ENCODE data around the gene SDK1. TPM values are rescaled to one million over a fixed set of nuclear protein-coding genes. Genes with fewer than 3 reads are reported as not detected.

SDK1 gene
- total and polyA plus RNA-seq, 2 experiments from 2014 or later, result 2.1 to 10.0 TPM

- TF ChIP-seq REST (IDR thresholded peaks at IDR 0.05; ENCODE audit: unreplicated experiment) (no peak), JUNB (IDR thresholded peaks at IDR 0.05; ENCODE audit: unreplicated experiment) (no peak), CREB1 (CRISPR knock-in tag; IDR thresholded peaks at IDR 0.05; ENCODE audit: low read depth) (no peak), CTCF (conservative IDR thresholded peaks at IDR 0.05; ENCODE audit: low read depth in 2 of 2) (no peak), STAT1 (IDR thresholded peaks at IDR 0.05; ENCODE audit: unreplicated experiment) (no peak), ZNF114 (CRISPR knock-in tag; IDR thresholded peaks at IDR 0.05) (no peak), POLR2AphosphoS5 (IDR thresholded peaks at IDR 0.05; ENCODE audit: low read depth) (no peak), ZNF331 (CRISPR knock-in tag; IDR thresholded peaks at IDR 0.05; ENCODE audit: low read depth) (no peak)
Observed at GRCh38 chr7:3928727-3929515, 627.9 kb downstream of the SDK1 start (continued).

- Mint-ChIP-seq H3K27me3 (ENCODE audit: insufficient read depth, low read depth, poor library complexity) (peaks cover 3% of the 10 kb centered on the region), H3K27ac (no peak overlapping the region), H3K9me3 (peaks cover 19% of the 10 kb centered on the region; the same call in 2 of the 3 replicates), H3K4me1 (peaks cover 5% of the 10 kb centered on the region; the same call in 2 of the 3 replicates), H3K4me3 (no peak overlapping the region), H3K36me3 (ENCODE audit: low read depth) (peaks cover 20% of the 10 kb centered on the region)
- Histone ChIP-seq H3K36me3 (ENCODE audit: insufficient read depth) (no peaks in the 10 kb centered on the region), H3F3A (replicated peaks; ENCODE audit: low read depth) (no peaks in the 10 kb centered on the region), H3K79me2 (replicated peaks; ENCODE audit: insufficient read depth) (no peaks in the 10 kb centered on the region), H2AFZ (no peak overlapping the region), H3K4me1 (ENCODE audit: insufficient read depth) (no peaks in the 10 kb centered on the region), H3K4me2 (no peak overlapping the region), H3K27me3 (ENCODE audit: insufficient read depth) (no peaks in the 10 kb centered on the region), H3K4me3 (no peak overlapping the region), H3K27ac (ENCODE audit: low read depth) (no peak overlapping the region), H4K20me1 (replicated peaks; ENCODE audit: insufficient read depth) (no peaks in the 10 kb centered on the region), H3K9me2 (ENCODE audit: insufficient read depth) (peaks cover under 1% of the 10 kb centered on the region; the same call in 1 of the 2 replicates)
- DNase-seq (ENCODE audit: low spot score) (no peak), ATAC-seq (no peak)
- TF ChIP-seq JUNB (IDR thresholded peaks at IDR 0.05; ENCODE audit: unreplicated experiment) (no peak), CTCF (conservative IDR thresholded peaks at IDR 0.05; ENCODE audit: low read depth in 2 of 2) (no peak), POLR2AphosphoS5 (IDR thresholded peaks at IDR 0.05; ENCODE audit: low read depth) (no peak), STAT1 (IDR thresholded peaks at IDR 0.05; ENCODE audit: unreplicated experiment) (no peak), EZH2phosphoT487 (IDR thresholded peaks at IDR 0.05; ENCODE audit: unreplicated experiment) (no peak), CREB1 (CRISPR knock-in tag; IDR thresholded peaks at IDR 0.05; ENCODE audit: low read depth) (no peak), REST (IDR thresholded peaks at IDR 0.05; ENCODE audit: unreplicated experiment) (no peak), EZH2 (IDR thresholded peaks at IDR 0.05; ENCODE audit: low read depth, unreplicated experiment) (no peak), ZNF331 (CRISPR knock-in tag; IDR thresholded peaks at IDR 0.05; ENCODE audit: low read depth) (no peak), ZNF114 (CRISPR knock-in tag; IDR thresholded peaks at IDR 0.05) (no peak), ETS1 (IDR thresholded peaks at IDR 0.05) (no peak)
Observed at GRCh38 chr7:3931843-3932242, 630.8 kb downstream of the SDK1 start.

Measured in GM23338 (cell line).